Activated CD4-positive, alpha-beta T cell treated with anti-CD3 and anti-CD28 coated beads for 48 hours (primary cell): Measurements from ENCODE around the gene GYG1.

Source experiments
- DNase-seq: peaks from one replicate; pipeline ENCODE4 v3.0.0-alpha.2; 2020

GYG1 gene

DNA sequence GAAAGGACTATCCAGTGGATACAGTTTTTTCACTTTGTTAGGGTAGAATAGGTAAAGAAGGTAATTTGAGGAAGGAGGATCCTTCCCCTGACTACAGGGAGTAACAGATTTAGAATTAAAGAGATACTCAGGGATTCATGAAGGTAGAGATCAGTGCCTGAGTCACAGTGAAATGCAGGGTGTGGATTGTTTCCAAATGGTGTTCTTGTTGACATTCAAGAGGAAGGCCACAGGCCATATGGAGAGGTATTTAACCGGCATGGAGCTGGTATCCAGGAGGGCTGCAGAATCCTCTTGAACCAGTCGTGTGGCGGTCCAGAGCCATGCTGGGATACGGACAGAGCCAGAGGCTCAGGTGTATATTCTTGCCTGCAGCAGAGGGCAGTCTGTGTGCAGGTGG is 28.2 kb downstream of the GYG1 start:
- DNase-seq, result no peak

DNA sequence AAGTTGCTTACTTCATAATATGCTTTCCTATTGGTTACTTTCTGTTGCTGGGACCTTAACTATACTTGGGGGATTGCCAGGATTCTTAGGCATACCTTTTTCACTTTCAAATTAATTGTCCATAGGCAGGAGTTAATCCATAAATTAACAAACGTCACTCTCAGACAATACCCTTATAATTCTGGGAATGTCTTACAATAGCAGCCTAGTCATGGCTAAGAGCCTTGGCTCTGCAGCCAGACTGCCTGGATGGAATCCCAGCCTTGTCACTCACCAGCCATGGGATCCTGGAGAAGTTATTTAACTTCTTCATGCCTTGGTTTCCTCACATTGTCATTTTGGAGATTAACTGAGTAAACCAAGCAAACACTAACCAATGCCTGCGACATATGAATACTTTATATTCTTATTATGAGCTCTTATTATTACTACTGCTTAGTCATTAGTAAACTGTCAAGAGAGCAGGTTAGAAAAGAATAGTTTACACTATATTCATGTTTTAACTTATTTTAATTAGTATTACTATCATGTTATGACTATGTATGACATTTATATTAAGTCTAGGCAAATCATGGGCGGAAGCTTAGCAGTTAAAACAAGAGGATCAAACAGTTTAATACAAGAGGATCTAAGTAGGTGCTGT is 29.0 kb downstream of the GYG1 start:
- no peak for DNase-seq

- peak; percentile 20 for DNase-seq
Observed at GRCh38 chr3:149020839-149021252, 29.5 kb downstream of the GYG1 start.

GRCh38 chr3:149021830-149022229 is 30.5 kb downstream of the GYG1 start:
- DNase-seq, result no peak

- DNase-seq, result no peak
Observed at GRCh38 chr3:149023951-149024350, 32.6 kb downstream of the GYG1 start.

- DNase-seq, result no peak
Observed at GRCh38 chr3:149026718-149027117, 35.4 kb downstream of the GYG1 start.

DNA sequence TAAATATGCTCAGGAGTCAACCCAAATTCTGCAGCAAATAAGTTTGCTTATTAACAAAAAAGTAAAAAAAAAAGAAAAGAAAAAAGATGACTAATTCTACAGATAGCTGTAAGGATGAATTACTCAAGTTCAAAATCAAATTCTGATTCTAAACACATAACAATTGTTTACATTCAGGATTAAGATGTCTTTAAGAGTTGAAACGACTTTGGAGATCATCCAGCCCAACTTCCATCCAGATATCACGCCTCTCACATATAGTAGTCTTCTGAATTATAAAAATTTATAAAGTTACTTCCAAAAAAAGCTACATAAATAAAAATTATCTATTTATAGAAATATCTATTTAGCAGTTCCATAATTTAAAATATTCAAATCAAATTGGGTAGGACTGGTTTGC is 39.8 kb downstream of the GYG1 start:
- DNase-seq, result no peak

DNA sequence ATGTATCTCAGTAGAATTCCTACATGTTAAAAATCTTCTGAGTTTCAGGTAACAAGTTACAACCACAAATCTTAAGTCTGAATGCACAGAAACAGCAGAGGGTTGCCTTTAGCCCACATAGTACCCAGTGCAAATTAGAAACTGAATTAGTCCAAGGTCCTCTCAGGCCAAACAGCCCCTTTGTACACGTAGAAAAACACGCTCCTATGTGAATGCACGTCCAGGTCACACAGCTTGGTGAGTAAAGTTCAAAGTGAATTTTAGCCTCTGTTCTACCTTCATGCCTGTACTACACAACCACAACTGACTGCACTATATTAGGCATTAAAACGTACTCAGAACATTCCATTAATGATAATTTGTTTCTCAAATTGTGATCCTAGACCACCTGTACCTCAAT is 46.3 kb downstream of the GYG1 start:
- DNase-seq, result no peak

- DNase-seq, result no peak
Observed at GRCh38 chr3:149038322-149038721, 47.0 kb downstream of the GYG1 start.

DNA sequence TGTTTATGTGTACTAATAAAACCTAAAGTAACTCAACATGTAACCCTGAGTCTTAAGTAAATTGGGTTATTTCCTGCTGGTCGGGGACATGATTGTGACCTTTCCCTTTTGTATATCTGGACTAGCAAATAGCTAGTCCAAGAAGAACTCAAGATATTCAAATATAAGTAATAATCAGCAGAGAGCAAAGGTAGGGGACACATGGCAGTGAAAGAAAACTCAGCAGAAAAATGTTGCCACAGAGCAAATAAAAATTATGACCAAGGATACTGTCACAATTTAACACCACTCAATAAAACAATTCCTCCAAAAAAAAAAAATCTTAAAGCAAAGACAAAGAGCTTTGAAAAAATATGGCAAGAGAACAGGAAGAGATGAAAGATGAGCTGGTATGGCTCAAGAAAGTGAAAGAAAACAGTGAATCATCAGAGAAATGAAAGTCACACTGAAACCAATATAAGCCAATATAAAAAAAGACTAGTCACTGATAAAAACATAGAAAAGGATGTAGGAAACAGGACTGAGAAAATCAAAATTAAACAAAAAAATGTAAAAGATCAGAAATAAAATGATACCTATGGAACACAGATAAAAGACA is 51.5 kb downstream of the GYG1 start:
- DNase-seq, result no peak

DNA sequence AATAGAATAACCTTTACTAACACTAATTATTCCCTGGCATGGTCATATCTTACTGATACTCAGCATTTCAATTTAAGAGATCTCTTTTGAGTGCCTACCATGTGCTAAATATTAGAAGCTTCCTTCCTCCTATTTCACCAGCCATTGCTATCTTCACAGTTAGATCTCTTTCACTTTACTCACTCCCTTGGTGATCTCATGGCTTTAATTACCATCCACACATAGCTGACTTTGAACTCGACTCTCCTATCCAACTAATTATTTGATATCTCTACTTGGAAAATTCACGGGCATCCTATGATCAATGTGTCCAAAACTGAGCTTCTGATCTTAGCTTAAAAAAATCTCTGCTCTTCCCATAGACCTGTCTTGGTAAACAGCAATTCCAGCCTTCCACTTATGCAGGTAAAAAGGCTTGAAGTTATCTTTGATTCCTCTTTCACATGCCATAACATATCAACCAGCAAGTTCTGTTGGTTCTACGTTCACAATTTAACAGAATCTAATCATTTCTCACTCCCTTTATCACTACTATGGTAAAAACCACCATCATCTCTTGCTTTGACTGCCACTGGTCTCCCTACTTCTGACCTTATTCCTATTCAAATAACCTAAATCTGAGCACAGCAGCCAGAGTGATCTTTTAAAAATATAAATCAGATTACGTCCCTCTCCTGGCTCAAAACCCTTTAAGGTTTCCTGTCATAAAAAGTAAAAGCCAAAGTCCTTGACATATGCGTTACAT is 53.2 kb downstream of the GYG1 start:
- DNase-seq, result no peak

DNA sequence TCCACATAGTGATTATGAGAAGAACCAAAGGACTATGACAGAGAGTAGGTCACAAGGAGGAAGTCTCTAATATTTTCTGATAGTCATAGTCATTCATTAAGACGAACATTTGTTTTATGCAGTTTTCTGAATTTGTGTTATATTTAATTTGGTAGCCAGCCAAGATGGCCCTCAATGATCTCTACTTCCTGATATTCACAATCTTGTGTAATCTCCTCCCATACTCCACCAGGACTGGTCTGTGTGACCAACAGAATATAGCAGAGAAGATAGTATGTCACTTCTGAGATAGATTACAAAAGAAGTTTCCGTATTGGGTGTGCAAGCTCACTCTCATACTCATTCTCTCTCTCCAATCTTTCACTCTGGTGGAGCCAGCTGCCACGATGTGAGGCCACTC is 64.2 kb downstream of the GYG1 start:
- no peak for DNase-seq

DNA sequence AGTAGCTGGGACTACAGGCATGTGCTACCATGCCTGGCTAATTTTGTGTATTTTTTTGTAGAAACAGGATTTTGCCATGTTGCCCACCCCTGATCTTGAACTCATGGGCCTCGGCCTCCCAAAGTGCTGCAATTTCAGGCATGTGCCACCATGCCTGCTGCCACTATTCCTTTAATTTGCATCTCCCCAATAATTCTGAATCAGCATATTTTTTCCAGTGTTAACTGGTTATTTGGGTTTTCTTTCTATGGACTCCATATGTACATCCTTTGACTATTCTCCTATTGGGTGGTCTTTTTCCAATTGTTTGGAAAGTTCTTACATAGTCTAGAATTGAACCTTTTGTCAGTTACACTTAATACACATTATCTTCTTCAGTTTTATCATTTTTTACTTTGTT is 66.9 kb downstream of the GYG1 start:
- no peak for DNase-seq

GRCh38 chr3:149058602-149059001 is 67.3 kb downstream of the GYG1 start:
- no peak for DNase-seq

DNA sequence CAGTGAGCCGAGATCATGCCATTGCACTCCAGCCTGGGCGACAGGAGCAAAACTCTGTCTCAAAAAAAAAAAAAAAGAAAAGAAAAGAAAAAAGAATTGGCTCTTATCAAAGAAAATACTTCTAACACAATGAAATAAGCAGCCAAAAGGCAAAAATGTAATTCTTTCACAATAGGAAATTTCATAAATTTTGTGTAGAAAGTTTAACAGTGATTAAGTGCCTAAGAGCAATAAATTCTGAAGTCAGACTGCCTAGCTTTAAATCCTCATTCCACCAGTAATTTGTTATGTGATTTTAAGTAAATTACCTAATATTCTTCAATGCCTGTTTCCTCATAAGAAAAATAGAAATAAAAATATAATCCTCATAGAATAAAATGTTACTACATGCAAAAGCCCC is 70.4 kb downstream of the GYG1 start:
- DNase-seq, result no peak

GRCh38 chr3:149067883-149068282 is 76.5 kb downstream of the GYG1 start:
- DNase-seq, result no peak
